Stimulated activated memory B cell treated with anti-CD40 and anti-IgM and Interleukin-4, amounts not matched to agents 10 μg/mL and 1 μg/mL and 100 μg/mL, for 72 hours (primary cell): ENCODE results near the gene ATP6V0A1.
"Not testable (repeated sequence)": the region's sequence is repeated elsewhere in the genome, so short reads cannot be mapped to it uniquely, and the experiment has no call there.

Experiments used
- ATAC-seq: fragments of 150-1000 bp; cut with Tn5 transposase; 2 replicates; pipeline ENCODE4 v1.10.0; 2021
- H3K27ac Mint-ChIP-seq: one replicate; pipeline ENCODE4 v1.8.0; 2022; ENCODE audit warnings: mild to moderate bottlenecking, mixed read lengths
- H3K27me3 Mint-ChIP-seq: one replicate; pipeline ENCODE4 v1.8.0; 2022; ENCODE audit warnings: mixed read lengths
- H3K36me3 Mint-ChIP-seq: one replicate; pipeline ENCODE4 v1.8.0; 2022; ENCODE audit warnings: mixed read lengths
- H3K4me1 Mint-ChIP-seq: one replicate; pipeline ENCODE4 v1.8.0; 2022; ENCODE audit warnings: mixed read lengths
- H3K4me3 Mint-ChIP-seq: one replicate; pipeline ENCODE4 v1.8.0; 2022; ENCODE audit warnings: mild to moderate bottlenecking, moderate library complexity, mixed read lengths
- H3K9me3 Mint-ChIP-seq: one replicate; pipeline ENCODE4 v1.8.0; 2022; ENCODE audit warnings: mixed read lengths

Gene ATP6V0A1

DNA sequence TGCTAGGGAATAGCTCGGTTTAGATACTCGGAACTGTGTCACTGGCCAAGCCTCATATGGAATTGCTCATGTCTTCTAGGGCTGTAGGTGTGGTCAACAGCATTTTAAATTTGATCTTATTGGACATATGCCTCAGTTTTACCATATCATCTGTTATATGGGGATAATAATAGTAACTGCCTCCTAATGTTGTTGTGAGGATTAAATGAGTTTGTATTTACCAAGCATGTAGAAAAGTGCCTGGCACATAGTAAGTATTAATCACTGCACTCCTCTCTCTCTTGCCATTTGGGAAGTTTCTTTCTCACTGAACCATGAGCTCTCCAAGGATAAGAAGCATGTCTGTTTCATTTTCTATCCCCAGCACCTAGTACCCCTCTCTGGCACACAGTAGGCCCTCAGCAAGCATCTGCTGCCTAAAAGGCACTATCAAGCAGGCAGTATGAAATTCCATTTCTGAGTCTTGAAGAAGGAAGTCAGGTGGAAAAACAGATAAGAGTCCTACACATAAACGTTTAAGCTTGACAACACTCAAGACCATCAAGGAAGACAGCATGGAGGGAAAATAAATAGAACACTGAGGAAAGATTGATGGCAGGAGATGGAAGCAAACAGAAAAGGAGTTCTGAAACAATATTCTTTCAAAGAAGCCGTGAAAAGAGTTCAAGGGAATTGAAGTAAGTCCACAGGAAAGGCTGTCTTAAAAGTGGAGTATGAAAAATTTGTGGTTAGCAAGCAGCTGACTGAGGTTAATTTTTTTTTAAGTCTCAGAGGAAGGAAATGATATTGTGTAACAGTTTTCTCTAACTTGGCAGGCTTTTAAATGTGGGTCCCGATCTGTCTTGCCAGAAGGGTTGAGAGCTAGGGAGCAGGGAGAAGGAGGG lies 2.2 kb upstream of the ATP6V0A1 start:
- Mint-ChIP-seq H3K36me3 (no peaks in the 10 kb centered on the region), H3K4me3 (peak overlapping the region; percentile 12), H3K27me3 (no peaks in the 10 kb centered on the region), H3K27ac (peak overlapping the region; percentile 90), H3K4me1 (peaks cover 79% of the 10 kb centered on the region), H3K9me3 (peaks cover 3% of the 10 kb centered on the region)
- ATAC-seq = peak; percentile 21

DNA sequence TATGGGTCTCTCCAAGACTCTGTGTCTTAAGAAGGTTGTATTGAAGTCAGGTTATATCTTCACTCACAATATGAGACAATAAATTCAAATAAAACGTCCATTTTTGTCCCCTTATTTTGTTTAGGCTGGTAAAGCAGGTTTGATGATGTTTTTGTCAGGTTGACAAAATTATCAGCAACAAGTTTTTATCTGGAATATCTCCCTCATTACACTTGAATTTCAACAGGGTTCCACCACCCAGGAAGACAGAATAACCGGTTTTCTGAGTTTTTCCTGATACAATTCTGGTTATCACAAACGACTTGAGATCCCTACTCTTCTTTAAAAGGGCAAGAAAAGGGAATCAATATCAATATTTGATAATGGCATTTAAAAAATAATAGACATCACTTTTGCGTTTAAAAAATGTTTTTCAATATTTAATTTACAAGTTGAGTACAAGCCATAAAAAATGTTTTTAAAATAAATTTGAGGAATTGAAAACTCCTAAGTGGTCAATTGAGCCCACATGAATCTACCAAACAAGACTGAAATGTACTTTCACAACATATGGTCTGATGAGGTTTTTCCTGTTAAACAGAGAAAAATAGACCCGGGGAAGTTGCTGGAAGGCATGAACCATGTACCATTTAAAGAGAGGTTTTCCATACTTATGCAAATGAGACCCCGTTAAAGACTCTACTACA lies 1.4 kb upstream of the ATP6V0A1 start:
- ATAC-seq = peak; percentile 59
- peaks cover 3% of the 10 kb centered on the region for H3K9me3 Mint-ChIP-seq
- H3K27me3 Mint-ChIP-seq = no peaks in the 10 kb centered on the region
- peaks cover 6% of the 10 kb centered on the region for H3K36me3 Mint-ChIP-seq
- H3K27ac Mint-ChIP-seq = peak overlapping the region; percentile 90
- H3K4me1 Mint-ChIP-seq = peaks cover 78% of the 10 kb centered on the region
- H3K4me3 Mint-ChIP-seq = peak overlapping the region; percentile 71

DNA sequence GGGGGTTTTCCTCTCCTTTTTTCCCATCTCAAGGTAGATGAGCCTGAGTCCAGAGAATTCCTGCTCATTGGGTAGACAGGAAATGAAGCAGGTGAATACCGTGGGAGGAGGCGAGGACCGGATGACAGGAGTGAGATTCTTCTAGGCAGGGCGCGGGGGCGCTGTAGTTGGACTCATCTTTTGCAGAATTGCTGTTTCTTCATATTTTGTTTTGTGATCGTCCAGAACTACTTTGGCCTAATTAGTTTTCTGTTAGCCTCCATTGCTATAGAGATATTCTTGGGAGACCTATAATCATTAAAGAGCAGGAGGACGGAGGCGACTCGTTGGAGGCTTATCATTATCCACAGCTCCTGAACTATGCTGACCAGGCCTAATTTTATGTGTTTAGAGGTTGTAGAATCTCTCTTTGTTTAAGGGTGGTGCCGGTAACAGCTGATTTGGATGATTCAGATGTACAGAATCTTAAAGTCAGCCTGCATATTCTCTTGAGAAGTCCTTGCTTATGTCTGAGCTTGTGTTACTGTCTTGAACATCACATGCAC lies 650 bp downstream of the ATP6V0A1 start:
- ATAC-seq = peak; percentile 52
- H3K36me3 Mint-ChIP-seq = peaks cover 9% of the 10 kb centered on the region
- H3K4me1 Mint-ChIP-seq = peaks cover 57% of the 10 kb centered on the region
- H3K27ac Mint-ChIP-seq = peak overlapping the region; percentile 90
- no peaks in the 10 kb centered on the region for H3K27me3 Mint-ChIP-seq
- H3K4me3 Mint-ChIP-seq = peak overlapping the region; percentile 95
- peaks cover 3% of the 10 kb centered on the region for H3K9me3 Mint-ChIP-seq

DNA sequence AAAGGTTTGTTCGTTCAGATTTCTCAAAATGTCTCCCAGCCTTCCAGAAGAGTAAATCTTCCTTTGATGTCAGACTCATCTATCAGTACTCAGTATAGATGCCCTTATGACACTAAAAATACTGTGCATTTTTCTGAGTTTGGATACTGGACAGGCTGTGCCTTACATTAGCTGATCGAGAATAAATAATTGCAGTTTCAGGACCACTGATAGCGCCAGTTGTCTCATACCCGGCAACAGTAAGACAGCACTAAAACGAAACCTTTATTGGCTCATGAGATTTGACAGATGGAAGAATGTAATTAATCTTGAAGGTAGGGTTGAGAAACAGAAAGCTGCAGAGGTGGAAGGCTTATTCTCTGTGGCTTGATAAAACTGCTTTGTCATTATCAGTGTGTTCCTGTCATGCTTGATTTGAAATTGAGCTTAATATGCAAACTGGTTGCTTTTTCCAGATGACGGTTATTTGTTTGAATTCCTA lies 1.2 kb downstream of the ATP6V0A1 start:
- peaks cover 3% of the 10 kb centered on the region for H3K9me3 Mint-ChIP-seq
- no peaks in the 10 kb centered on the region for H3K27me3 Mint-ChIP-seq
- peak overlapping the region; percentile 90 for H3K27ac Mint-ChIP-seq
- no peak for ATAC-seq
- peaks cover 54% of the 10 kb centered on the region for H3K4me1 Mint-ChIP-seq
- peak overlapping the region; percentile 95 for H3K4me3 Mint-ChIP-seq
- peaks cover 9% of the 10 kb centered on the region for H3K36me3 Mint-ChIP-seq

DNA sequence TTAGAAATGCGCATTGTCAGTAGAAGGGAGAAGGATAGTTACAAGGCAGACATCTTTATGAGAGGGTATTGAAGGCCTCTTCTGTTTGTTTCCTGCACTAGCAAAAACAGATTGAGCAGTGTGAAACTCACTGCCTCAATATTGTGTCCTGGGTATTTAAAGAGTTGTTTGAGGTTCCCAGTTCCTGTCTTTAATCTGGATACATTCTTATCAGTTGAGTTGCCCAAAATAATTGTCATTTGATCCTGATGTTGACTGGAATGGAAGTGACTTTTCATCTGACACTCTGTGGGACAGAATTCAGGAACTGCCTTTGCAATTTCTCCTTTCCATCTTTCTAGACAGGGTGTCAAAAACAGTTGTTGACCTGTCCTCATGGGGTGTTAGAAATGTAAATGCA lies 1.7 kb downstream of the ATP6V0A1 start:
- Mint-ChIP-seq H3K36me3 (peaks cover 9% of the 10 kb centered on the region), H3K27ac (peak overlapping the region; percentile 90), H3K4me3 (peak overlapping the region; percentile 95), H3K4me1 (peaks cover 50% of the 10 kb centered on the region), H3K9me3 (peaks cover 3% of the 10 kb centered on the region), H3K27me3 (no peaks in the 10 kb centered on the region)
- no peak for ATAC-seq

DNA sequence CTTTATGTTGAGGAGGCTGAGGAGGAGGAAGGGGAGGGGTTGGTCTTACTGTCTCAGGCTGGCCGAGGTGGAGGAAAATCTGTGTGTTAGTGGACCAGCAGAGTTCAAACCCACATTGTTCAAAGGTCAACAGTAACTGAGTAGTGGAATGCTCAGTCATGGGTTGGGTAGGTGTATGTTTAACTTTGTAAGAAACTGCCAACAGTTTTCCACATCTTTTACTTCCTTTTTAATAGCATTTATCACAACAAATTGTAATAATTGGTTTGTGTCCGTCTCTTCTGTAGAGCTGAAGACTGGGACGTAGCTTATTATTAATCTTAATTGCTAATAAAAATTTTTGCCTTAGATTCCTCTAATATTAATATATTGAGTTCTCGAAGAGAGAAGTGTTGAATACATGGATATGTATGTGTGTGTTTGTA lies 5.3 kb downstream of the ATP6V0A1 start:
- peaks cover 39% of the 10 kb centered on the region for H3K36me3 Mint-ChIP-seq
- no peak for ATAC-seq
- no peaks in the 10 kb centered on the region for H3K27me3 Mint-ChIP-seq
- no peak overlapping the region for H3K4me3 Mint-ChIP-seq
- peaks cover 17% of the 10 kb centered on the region for H3K4me1 Mint-ChIP-seq
- H3K27ac Mint-ChIP-seq = no peak overlapping the region
- H3K9me3 Mint-ChIP-seq = no peaks in the 10 kb centered on the region

DNA sequence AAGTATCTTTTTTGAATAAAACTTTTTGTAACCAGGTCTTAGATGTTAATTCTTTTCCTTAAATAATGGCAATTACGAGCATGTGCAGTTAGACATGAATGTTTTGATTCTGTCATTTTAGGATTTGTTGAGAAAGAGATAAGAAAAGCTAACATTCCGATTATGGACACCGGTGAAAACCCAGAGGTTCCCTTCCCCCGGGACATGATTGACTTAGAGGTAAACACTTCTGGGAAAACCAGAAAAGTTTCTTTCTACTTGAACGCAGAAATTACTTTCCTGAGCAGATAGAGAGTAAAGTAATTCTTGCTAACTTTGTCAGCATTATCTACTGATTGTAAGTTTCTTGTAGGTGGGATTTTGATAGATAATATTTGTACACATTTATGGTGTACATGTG lies 9.2 kb downstream of the ATP6V0A1 start:
- no peak for ATAC-seq

DNA sequence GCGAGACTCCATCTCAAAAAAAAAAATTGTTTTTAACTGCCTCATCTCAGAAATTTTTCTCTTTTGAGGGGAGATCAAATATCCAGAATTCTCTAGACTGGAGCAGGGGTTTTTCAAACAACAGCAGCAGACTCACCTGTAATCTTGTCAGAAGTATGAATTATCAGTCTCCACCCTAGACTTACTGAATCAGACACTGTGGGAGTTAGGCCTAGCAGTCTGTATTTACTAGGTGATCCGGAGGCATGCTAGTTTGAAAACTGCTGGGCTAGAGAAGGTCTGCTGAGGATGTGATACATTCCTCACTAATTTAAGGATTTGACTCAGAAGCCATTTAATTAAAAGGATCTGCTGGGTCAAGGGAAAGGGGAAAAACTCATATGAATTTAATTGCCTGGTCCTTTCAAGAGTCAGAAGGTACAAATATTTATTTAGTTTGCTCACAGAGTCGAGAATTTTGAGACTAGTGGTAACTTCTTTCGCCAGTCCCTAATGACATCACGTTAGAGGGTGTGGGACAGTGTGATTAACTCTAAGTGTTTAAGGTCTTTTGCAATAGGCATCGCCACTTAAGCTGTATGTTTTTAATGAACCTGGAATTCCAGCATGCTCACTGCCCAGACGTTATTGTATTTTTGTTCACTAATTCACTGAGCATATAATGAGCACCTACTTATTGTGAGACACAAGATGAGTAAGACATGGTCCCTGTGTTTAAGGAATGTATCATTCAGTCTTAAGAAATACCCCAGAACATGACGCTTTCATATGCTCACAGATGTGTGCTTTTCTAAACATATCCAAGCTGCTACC lies 14.2 kb downstream of the ATP6V0A1 start:
- Mint-ChIP-seq H3K36me3 (peaks cover 67% of the 10 kb centered on the region), H3K4me1 (peaks cover 14% of the 10 kb centered on the region), H3K27me3 (no peaks in the 10 kb centered on the region), H3K27ac (no peak overlapping the region), H3K9me3 (peaks cover 3% of the 10 kb centered on the region), H3K4me3 (no peak overlapping the region)
- no peak for ATAC-seq

More for the DNA sequence above, 9.2 kb downstream of the ATP6V0A1 start:
- Mint-ChIP-seq H3K4me3 (no peak overlapping the region), H3K9me3 (no peaks in the 10 kb centered on the region), H3K27ac (no peak overlapping the region), H3K4me1 (no peaks in the 10 kb centered on the region), H3K36me3 (peaks cover 40% of the 10 kb centered on the region), H3K27me3 (no peaks in the 10 kb centered on the region)

DNA sequence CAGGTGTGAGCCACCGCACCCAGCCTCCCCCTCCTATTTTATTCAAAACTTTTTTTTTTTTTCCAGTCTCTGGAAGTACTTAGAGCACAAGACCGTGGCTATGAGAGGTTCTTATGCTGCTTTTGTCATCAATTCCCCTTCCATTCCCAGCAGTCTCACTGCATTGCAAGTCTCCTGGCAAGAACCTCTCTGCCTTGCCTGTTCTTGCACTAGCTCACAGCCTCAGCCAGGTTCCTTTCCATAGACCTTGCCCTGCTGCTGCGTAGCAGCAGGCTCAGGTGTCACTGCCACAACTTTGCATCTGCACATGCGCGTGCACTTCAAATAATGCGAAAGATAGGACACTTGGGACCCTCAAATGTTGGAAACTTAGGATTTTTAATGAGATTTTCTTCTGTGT lies 15.6 kb downstream of the ATP6V0A1 start:
- Mint-ChIP-seq H3K27ac (peak overlapping the region; percentile 30), H3K4me1 (peaks cover 14% of the 10 kb centered on the region), H3K27me3 (no peaks in the 10 kb centered on the region), H3K36me3 (peaks cover 70% of the 10 kb centered on the region), H3K9me3 (peaks cover 3% of the 10 kb centered on the region), H3K4me3 (no peak overlapping the region)
- no peak for ATAC-seq

DNA sequence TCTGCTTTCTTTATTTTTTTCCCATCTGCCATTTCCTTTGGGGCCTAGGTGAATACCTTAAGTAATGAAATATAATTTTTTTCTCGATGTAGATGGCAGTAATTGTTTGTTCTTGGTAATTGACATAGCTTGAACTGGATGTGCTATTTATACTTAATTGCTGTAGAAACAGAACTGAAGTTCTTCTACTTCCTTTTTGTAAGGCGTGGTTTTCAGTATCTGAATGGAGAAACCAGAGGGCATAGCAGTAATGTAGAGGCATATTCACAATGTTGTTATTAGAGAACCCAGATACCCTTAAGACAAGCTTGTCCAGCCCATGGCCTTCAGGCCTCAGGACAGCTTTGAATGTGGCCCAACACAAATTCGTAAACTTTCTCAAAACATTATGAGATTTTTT lies 16.4 kb downstream of the ATP6V0A1 start:
- peaks cover 3% of the 10 kb centered on the region for H3K9me3 Mint-ChIP-seq
- ATAC-seq = no peak
- no peaks in the 10 kb centered on the region for H3K27me3 Mint-ChIP-seq
- peak overlapping the region; percentile 30 for H3K27ac Mint-ChIP-seq
- peaks cover 14% of the 10 kb centered on the region for H3K4me1 Mint-ChIP-seq
- peaks cover 78% of the 10 kb centered on the region for H3K36me3 Mint-ChIP-seq
- no peak overlapping the region for H3K4me3 Mint-ChIP-seq

DNA sequence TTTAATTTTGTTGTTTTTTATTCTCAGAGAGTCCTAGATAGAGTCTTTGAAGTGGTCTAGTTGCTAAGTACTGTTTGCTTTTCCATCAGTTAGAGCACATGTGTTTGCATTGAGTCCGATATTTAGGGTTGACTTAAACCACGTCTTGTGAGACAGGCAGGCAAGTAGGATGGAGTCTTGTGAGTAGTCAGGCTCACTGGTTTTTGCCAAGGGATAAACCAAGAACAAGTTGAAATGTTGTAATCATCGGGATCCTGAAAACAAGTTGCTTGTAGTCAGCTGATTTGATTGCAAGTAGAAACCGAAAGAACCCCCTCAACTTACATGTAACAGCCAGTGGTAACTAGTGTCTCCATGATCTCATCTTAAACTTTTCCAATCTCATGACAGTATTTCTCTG lies 17.2 kb downstream of the ATP6V0A1 start:
- H3K9me3 Mint-ChIP-seq = peaks cover 3% of the 10 kb centered on the region
- H3K36me3 Mint-ChIP-seq = peaks cover 82% of the 10 kb centered on the region
- H3K4me1 Mint-ChIP-seq = peaks cover 14% of the 10 kb centered on the region
- ATAC-seq = no peak
- H3K27ac Mint-ChIP-seq = no peak overlapping the region
- no peaks in the 10 kb centered on the region for H3K27me3 Mint-ChIP-seq
- H3K4me3 Mint-ChIP-seq = no peak overlapping the region

DNA sequence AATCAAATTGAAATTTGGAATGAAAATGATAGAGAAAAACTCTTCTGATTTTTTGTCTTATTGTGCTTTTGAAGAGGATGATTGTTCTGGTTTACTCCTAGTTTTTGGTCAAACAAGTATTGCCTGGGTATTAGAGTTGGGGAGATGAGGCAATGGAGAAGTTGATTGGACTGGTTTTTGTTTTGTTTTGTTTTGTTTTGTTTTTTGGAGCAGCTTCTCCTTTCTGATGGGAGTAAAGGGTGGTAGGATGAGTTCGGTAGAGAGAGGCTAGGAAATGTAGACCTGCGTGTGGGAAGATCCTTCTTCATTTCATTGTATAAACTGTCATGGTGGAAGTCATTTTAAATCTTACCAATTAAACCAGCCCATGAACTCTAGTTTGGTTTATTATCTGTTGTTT lies 17.7 kb downstream of the ATP6V0A1 start:
- H3K27me3 Mint-ChIP-seq = no peaks in the 10 kb centered on the region
- peaks cover 3% of the 10 kb centered on the region for H3K9me3 Mint-ChIP-seq
- peaks cover 14% of the 10 kb centered on the region for H3K4me1 Mint-ChIP-seq
- no peak overlapping the region for H3K27ac Mint-ChIP-seq
- H3K4me3 Mint-ChIP-seq = no peak overlapping the region
- H3K36me3 Mint-ChIP-seq = peaks cover 79% of the 10 kb centered on the region
- ATAC-seq = no peak

DNA sequence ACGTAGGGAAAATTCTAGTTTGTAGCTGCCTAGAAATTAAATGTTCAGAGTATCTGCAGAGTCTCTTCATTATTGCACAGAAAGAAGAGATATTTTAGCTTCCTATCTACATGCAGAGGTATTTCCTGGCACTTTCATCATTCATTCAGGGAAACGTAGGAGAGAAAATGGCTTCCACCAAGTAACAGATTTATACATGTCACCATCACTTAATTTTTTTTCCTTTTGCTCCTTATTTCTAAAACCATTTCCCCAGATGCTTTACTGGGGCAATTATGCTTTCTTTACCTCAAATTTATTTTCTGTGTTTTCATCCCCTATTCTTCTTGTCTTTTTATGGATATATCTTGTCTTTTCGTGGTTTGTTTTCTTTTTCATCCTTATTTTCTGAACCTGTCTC lies 18.5 kb downstream of the ATP6V0A1 start:
- Mint-ChIP-seq H3K9me3 (peaks cover 3% of the 10 kb centered on the region), H3K4me1 (peaks cover 14% of the 10 kb centered on the region), H3K36me3 (peaks cover 77% of the 10 kb centered on the region), H3K27ac (no peak overlapping the region), H3K27me3 (no peaks in the 10 kb centered on the region), H3K4me3 (no peak overlapping the region)
- ATAC-seq = no peak

DNA sequence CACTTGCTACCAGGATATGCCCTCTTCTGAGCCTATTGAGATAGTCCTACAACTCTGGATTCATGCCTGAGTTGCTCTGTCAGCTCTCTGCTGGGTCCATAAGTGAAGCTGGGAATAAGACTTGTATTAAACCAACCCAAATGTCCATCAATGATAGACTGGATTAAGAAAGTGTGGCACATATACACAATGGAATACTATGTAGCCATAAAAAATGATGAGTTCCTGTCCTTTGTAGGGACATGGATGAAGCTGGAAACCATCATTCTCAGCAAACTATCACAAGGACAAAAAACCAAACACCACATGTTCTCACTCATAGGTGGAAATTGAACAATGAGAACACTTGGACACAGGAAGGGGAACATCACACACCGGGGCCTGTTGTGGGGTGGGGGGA lies 19.1 kb downstream of the ATP6V0A1 start:
- not testable (repeated sequence) for H3K27ac Mint-ChIP-seq, ATAC-seq, H3K27me3 Mint-ChIP-seq, H3K4me3 Mint-ChIP-seq, H3K9me3 Mint-ChIP-seq
- Mint-ChIP-seq H3K4me1 (peaks cover 14% of the 10 kb centered on the region), H3K36me3 (peaks cover 73% of the 10 kb centered on the region)

DNA sequence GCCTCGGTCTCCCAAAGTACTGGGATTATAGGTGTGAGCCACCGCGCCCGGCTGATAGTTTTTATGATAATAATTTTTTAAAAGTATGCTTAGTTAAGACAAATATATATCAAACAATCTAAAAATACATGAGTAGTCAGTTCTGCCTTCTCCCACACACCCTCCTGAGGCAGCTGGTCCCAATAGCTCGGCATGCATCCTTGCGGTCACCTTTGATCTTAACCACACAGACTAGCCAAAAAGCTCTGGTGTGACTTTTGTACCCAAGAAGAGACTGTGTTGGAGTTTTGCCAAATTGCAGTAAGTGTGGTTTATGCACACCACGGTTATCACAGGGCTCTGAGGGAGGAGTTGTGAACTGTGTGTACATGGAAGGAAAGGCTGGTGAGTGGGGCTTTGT lies 25.6 kb downstream of the ATP6V0A1 start:
- no peak overlapping the region for H3K4me3 Mint-ChIP-seq
- ATAC-seq = no peak
- no peak overlapping the region for H3K27ac Mint-ChIP-seq
- peaks cover 40% of the 10 kb centered on the region for H3K36me3 Mint-ChIP-seq
- no peaks in the 10 kb centered on the region for H3K27me3 Mint-ChIP-seq
- H3K4me1 Mint-ChIP-seq = no peaks in the 10 kb centered on the region
- H3K9me3 Mint-ChIP-seq = no peaks in the 10 kb centered on the region
